GM12865 (cell line): ENCODE data around the gene RORB.

Experiments
- DNase-seq: peaks from one replicate; pipeline ENCODE4 v3.0.0; 2010; ENCODE audit warnings: low read depth
- H3K4me3 ChIP-seq: 2 replicates; pipeline ENCODE4 v1.5.1; 2011; ENCODE audit warnings: mild to moderate bottlenecking, low read depth, low read length, control low read depth
- CTCF ChIP-seq: IDR thresholded peaks from 2 replicates; pipeline ENCODE4 v1.5.1; 2011; ENCODE audit warnings: low read length, control low read depth, low read depth, inconsistent platforms; ENCODE audit not compliant: insufficient read depth; ENCODE audit errors: missing control alignments

Gene RORB

GRCh38 chr9:74498621-74499095 lies 1.5 kb downstream of the RORB start:
- no peak for TF ChIP-seq CTCF
- H3K4me3 ChIP-seq: no peak overlapping the region
- DNase-seq: no peak

- DNase-seq: no peak
- TF ChIP-seq CTCF: no peak
- H3K4me3 ChIP-seq: no peak overlapping the region
Observed at GRCh38 chr9:74499111-74499601, 2.0 kb downstream of the RORB start.

GRCh38 chr9:74499770-74500583 lies 2.8 kb downstream of the RORB start:
- TF ChIP-seq CTCF: no peak
- H3K4me3 ChIP-seq: no peak overlapping the region
- no peak for DNase-seq

- DNase-seq: no peak
- H3K4me3 ChIP-seq: no peak overlapping the region
- TF ChIP-seq CTCF: no peak
Observed at GRCh38 chr9:74500584-74500924, 3.4 kb downstream of the RORB start.

- no peak for TF ChIP-seq CTCF
- DNase-seq: no peak
- no peak overlapping the region for H3K4me3 ChIP-seq
Observed at GRCh38 chr9:74501570-74501969, 4.4 kb downstream of the RORB start.

GRCh38 chr9:74503219-74503618 lies 6.1 kb downstream of the RORB start:
- DNase-seq: no peak
- no peak overlapping the region for H3K4me3 ChIP-seq
- no peak for TF ChIP-seq CTCF

GRCh38 chr9:74503666-74504065 lies 6.5 kb downstream of the RORB start:
- no peak for DNase-seq
- no peak for TF ChIP-seq CTCF
- H3K4me3 ChIP-seq: no peak overlapping the region
